ENCODE results near the gene SYNE2.

The SYNE2 gene

GRCh38 chr14:63992858-63993257 is 140.1 kb downstream of the SYNE2 start:
- TF ChIP-seq CTCF (IDR thresholded peaks at IDR 0.05): no peak
- Histone ChIP-seq H3K27ac (no peak overlapping the region), H3K4me1 (ENCODE audit: control insufficient read depth in 1 of 2, insufficient read depth in 1 of 2, low read depth in 1 of 2, low read length in 1 of 2) (no peaks in the 10 kb centered on the region), H3K36me3 (peaks cover 89% of the 10 kb centered on the region), H3K9me3 (no peaks in the 10 kb centered on the region), H3K4me3 (ENCODE audit: low read depth in 1 of 2, low read length in 1 of 2) (no peak overlapping the region), H3K27me3 (no peaks in the 10 kb centered on the region)

- Histone ChIP-seq H3K4me1 (ENCODE audit: control insufficient read depth in 1 of 2, insufficient read depth in 1 of 2, low read depth in 1 of 2, low read length in 1 of 2) (no peaks in the 10 kb centered on the region), H3K27ac (no peak overlapping the region), H3K9me3 (no peaks in the 10 kb centered on the region), H3K36me3 (peaks cover 91% of the 10 kb centered on the region), H3K27me3 (no peaks in the 10 kb centered on the region), H3K4me3 (ENCODE audit: low read depth in 1 of 2, low read length in 1 of 2) (no peak overlapping the region)
- no peak for TF ChIP-seq CTCF (IDR thresholded peaks at IDR 0.05)
Measured at GRCh38 chr14:63993992-63994391, 141.2 kb downstream of the SYNE2 start.

- H3K27ac ChIP-seq: no peak overlapping the region
- peaks cover 95% of the 10 kb centered on the region for H3K36me3 ChIP-seq
- TF ChIP-seq CTCF (IDR thresholded peaks at IDR 0.05): no peak
- H3K27me3 ChIP-seq: no peaks in the 10 kb centered on the region
- H3K4me1 ChIP-seq (ENCODE audit: control insufficient read depth in 1 of 2, insufficient read depth in 1 of 2, low read depth in 1 of 2, low read length in 1 of 2): no peaks in the 10 kb centered on the region
- no peaks in the 10 kb centered on the region for H3K9me3 ChIP-seq
- no peak overlapping the region for H3K4me3 ChIP-seq (ENCODE audit: low read depth in 1 of 2, low read length in 1 of 2)
Measured at GRCh38 chr14:63995285-63995684, 142.5 kb downstream of the SYNE2 start.

GRCh38 chr14:63996016-63996415 is 143.2 kb downstream of the SYNE2 start:
- Histone ChIP-seq H3K27ac (no peak overlapping the region), H3K9me3 (no peaks in the 10 kb centered on the region), H3K36me3 (peaks cover 95% of the 10 kb centered on the region), H3K4me1 (ENCODE audit: control insufficient read depth in 1 of 2, insufficient read depth in 1 of 2, low read depth in 1 of 2, low read length in 1 of 2) (no peaks in the 10 kb centered on the region), H3K4me3 (ENCODE audit: low read depth in 1 of 2, low read length in 1 of 2) (no peak overlapping the region), H3K27me3 (no peaks in the 10 kb centered on the region)
- TF ChIP-seq CTCF (IDR thresholded peaks at IDR 0.05): no peak

- no peaks in the 10 kb centered on the region for H3K27me3 ChIP-seq
- no peak for TF ChIP-seq CTCF (IDR thresholded peaks at IDR 0.05)
- H3K36me3 ChIP-seq: peaks cover 95% of the 10 kb centered on the region
- H3K4me3 ChIP-seq (ENCODE audit: low read depth in 1 of 2, low read length in 1 of 2): no peak overlapping the region
- H3K4me1 ChIP-seq (ENCODE audit: control insufficient read depth in 1 of 2, insufficient read depth in 1 of 2, low read depth in 1 of 2, low read length in 1 of 2): no peaks in the 10 kb centered on the region
- H3K9me3 ChIP-seq: no peaks in the 10 kb centered on the region
- H3K27ac ChIP-seq: no peak overlapping the region
Measured at GRCh38 chr14:63996625-63997220, 143.9 kb downstream of the SYNE2 start.

GRCh38 chr14:64000749-64001148 is 147.9 kb downstream of the SYNE2 start:
- Histone ChIP-seq H3K36me3 (peaks cover 95% of the 10 kb centered on the region), H3K4me3 (ENCODE audit: low read depth in 1 of 2, low read length in 1 of 2) (no peak overlapping the region), H3K27me3 (no peaks in the 10 kb centered on the region), H3K27ac (no peak overlapping the region), H3K9me3 (no peaks in the 10 kb centered on the region), H3K4me1 (ENCODE audit: control insufficient read depth in 1 of 2, insufficient read depth in 1 of 2, low read depth in 1 of 2, low read length in 1 of 2) (no peaks in the 10 kb centered on the region)
- no peak for TF ChIP-seq CTCF (IDR thresholded peaks at IDR 0.05)
